K562 (cell line): ENCODE results near the gene PHLDB3. TPM values are rescaled to one million over a fixed set of nuclear protein-coding genes. Genes with fewer than 3 reads are reported as not detected.

Experiments
- ADNP ChIP-seq: fragments of 200-800 bp; sonication (Bioruptor generic); IDR thresholded peaks from 2 replicates; pipeline ENCODE4 v1.6.1; 2016; ENCODE audit warnings: missing genetic modification characterization, missing compliant biosample characterization
- ARID3A ChIP-seq: IDR thresholded peaks from 2 replicates; pipeline ENCODE4 v1.6.1; 2012; ENCODE audit warnings: low read depth, low read length, improper control_type of control experiment, borderline replicate concordance
- BRD4 ChIP-seq: fragments of 200-600 bp; sonication (generic); IDR thresholded peaks from 2 replicates; pipeline ENCODE4 v1.6.1; 2017; ENCODE audit warnings: inconsistent platforms
- CBFA2T3 ChIP-seq: fragments of 450-650 bp; IDR thresholded peaks from 2 replicates; pipeline ENCODE4 v1.6.1; 2017
- CBX3 ChIP-seq, 2 experiments: IDR thresholded peaks; 1 replicate in 1 of 2; 2 replicates in 1 of 2; pipeline ENCODE4 v1.6.1; 2012; ENCODE audit warnings: inconsistent platforms in 2 of 2, low read length in 2 of 2, borderline replicate concordance in 1 of 2, control low read depth in 1 of 2
- FOXK2 ChIP-seq, 2 experiments: fragments of 450-650 bp; IDR thresholded peaks in 1 of 2; conservative IDR thresholded peaks in 1 of 2; 2 replicates each; pipeline ENCODE4 v1.6.1; 2016; ENCODE audit warnings: low read depth in 2 of 2, mild to moderate bottlenecking in 1 of 2
- HLTF ChIP-seq: fragments of 450-650 bp; IDR thresholded peaks from 2 replicates; pipeline ENCODE4 v1.6.1; 2016
- KAT2B ChIP-seq: IDR thresholded peaks from one replicate; pipeline ENCODE4 v1.6.1; 2012; ENCODE audit warnings: low read depth, mild to moderate bottlenecking, control low read depth, inconsistent platforms, low read length, moderate library complexity
- MAFG ChIP-seq: fragments of 450-650 bp; conservative IDR thresholded peaks from 2 replicates; pipeline ENCODE4 v1.6.1; 2016; ENCODE audit warnings: missing genetic modification characterization, missing compliant biosample characterization
- MTF1 ChIP-seq: fragments of 250-450 bp; sonication (Bioruptor Pico); IDR thresholded peaks from 2 replicates; pipeline ENCODE4 v1.9.0; 2021; ENCODE audit warnings: moderate library complexity, mild to moderate bottlenecking, inconsistent platforms, borderline replicate concordance
- NBN ChIP-seq: fragments of 450-650 bp; IDR thresholded peaks from 2 replicates; pipeline ENCODE4 v1.6.1; 2016; ENCODE audit warnings: low read depth, mild to moderate bottlenecking
- NFATC3 ChIP-seq: fragments of 450-650 bp; IDR thresholded peaks from 2 replicates; pipeline ENCODE4 v1.6.1; 2017; ENCODE audit warnings: mild to moderate bottlenecking
- NR2F6 ChIP-seq: fragments of 450-650 bp; formaldehyde crosslinking; IDR thresholded peaks from 2 replicates; pipeline ENCODE4 v1.4.0; 2020; ENCODE audit warnings: mild to moderate bottlenecking
- POLR2A ChIP-seq: fragments of 450-650 bp; conservative IDR thresholded peaks from 2 replicates; pipeline ENCODE4 v1.6.1; 2016
- TCF3 ChIP-seq: sonication (generic); formaldehyde crosslinking; IDR thresholded peaks from 2 replicates; pipeline ENCODE4 v1.4.0; 2020; ENCODE audit warnings: mild to moderate bottlenecking, missing genetic modification reagents
- TOE1 ChIP-seq, 2 experiments: fragments of 450-650 bp in 1 of 2; sonication (generic) in 1 of 2; formaldehyde crosslinking in 1 of 2; IDR thresholded peaks; 2 replicates each; pipeline versions ENCODE4 v1.7.1 to v1.8.0; 2016 to 2022; ENCODE audit warnings: borderline replicate concordance in 2 of 2, mild to moderate bottlenecking in 2 of 2, antibody characterized with exemption in 1 of 2, inconsistent platforms in 1 of 2, low read depth in 1 of 2, missing genetic modification reagents in 1 of 2, moderate library complexity in 1 of 2
- ZBTB7A ChIP-seq: IDR thresholded peaks from 2 replicates; pipeline ENCODE4 v1.6.1; 2011; ENCODE audit warnings: low read depth, mild to moderate bottlenecking, low read length, moderate library complexity, borderline replicate concordance; ENCODE audit not compliant: control insufficient read depth
- ZNF165 ChIP-seq: fragments of 250-450 bp; sonication (Bioruptor Pico); IDR thresholded peaks from 2 replicates; pipeline ENCODE4 v1.4.0; 2020; ENCODE audit warnings: borderline replicate concordance
- ZNF239 ChIP-seq: fragments of 250-450 bp; sonication (Bioruptor Pico); IDR thresholded peaks from 2 replicates; pipeline ENCODE4 v1.4.0; 2020; ENCODE audit warnings: mild to moderate bottlenecking
- ZNF384 ChIP-seq: IDR thresholded peaks from 2 replicates; pipeline ENCODE4 v1.6.1; 2012; ENCODE audit warnings: low read depth, low read length, improper control_type of control experiment
- ZNF668 ChIP-seq: fragments of 250-450 bp; sonication (Bioruptor Pico); IDR thresholded peaks from 2 replicates; pipeline ENCODE4 v1.8.0; 2022; ENCODE audit warnings: mild to moderate bottlenecking, inconsistent platforms
- polyA plus RNA-seq, 8 experiments: library from polyadenylated mRNA; depleted of rRNA in 4 of 8; stranded (reverse) in 5 of 8; unstranded in 3 of 8; fragments of >200 nt; fragmentation: Nextera tagmentation in 2 of 8; fragmentation: Illumina TruSeq in 1 of 8; extraction: Ambion mirVana in 2 of 8; extraction: Trizol in 1 of 8; gene quantifications; 2 replicates each; pipeline versions ENCODE4 v1.2.1 to v1.2.3, GENCODE V29; 2011 to 2014; ENCODE audit warnings: inconsistent platforms in 1 of 8, missing spikeins in 1 of 8
- total RNA-seq, 7 experiments: library from RNA; depleted of rRNA in 6 of 7; stranded (reverse); fragments of >200 nt in 6 of 7; fragmentation: Illumina TruSeq in 2 of 7; extraction: Trizol in 2 of 7; gene quantifications; 2 replicates each; pipeline versions ENCODE4 v1.2.1 to v1.2.3, GENCODE V29; 2011 to 2021; ENCODE audit warnings: low replicate concordance in 1 of 7
- TF ChIP-seq, protein P1 (sequence below), 2 experiments: fragments of 450-650 bp; IDR thresholded peaks; 2 replicates each; pipeline ENCODE4 v1.6.1; 2018; ENCODE audit warnings: mild to moderate bottlenecking in 2 of 2, low read depth in 1 of 2; ENCODE audit not compliant: partially characterized antibody in 2 of 2
- TF ChIP-seq, protein P2 (sequence below): fragments of 250-450 bp; sonication (Bioruptor Pico); IDR thresholded peaks from 2 replicates; pipeline ENCODE4 v1.8.0; 2021; ENCODE audit warnings: mild to moderate bottlenecking, moderate library complexity

Gene PHLDB3
- total and polyA plus RNA-seq, 9 of the 15 experiments (the other 6 are each of a cell fraction or from before 2014, with no cell fraction given): 0.04 to 23.5 (median 3.9) TPM

GRCh38 chr19:43474986-43475705 is 29.4 kb downstream of the PHLDB3 start (continued):
- TF ChIP-seq FOXK2 (conservative IDR thresholded peaks at IDR 0.05 in 1 of 2, IDR thresholded peaks at IDR 0.05 in 1 of 2; ENCODE audit: low read depth in 2 of 2) (no peak), ZNF384 (no peak), CBX3 (IDR thresholded peaks at IDR 0.05; ENCODE audit: borderline replicate concordance in 1 of 2, low read length in 2 of 2) (peak in 1 of 2 experiments; percentile 47; a peak in 1 of 3 replicates), TCF3 (CRISPR knock-in tag) (no peak), NFATC3 (no peak), ZBTB7A (peak; percentile 57; the same call in 1 of the 2 replicates), BRD4 (no peak), HLTF (no peak), ZNF668 (CRISPR knock-in tag) (no peak), POLR2A (peak; percentile 86), ZNF165 (CRISPR knock-in tag) (no peak), TOE1 (IDR thresholded peaks at IDR 0.05; ENCODE audit: borderline replicate concordance) (no peak), TOE1 (CRISPR knock-in tag; IDR thresholded peaks at IDR 0.05; ENCODE audit: borderline replicate concordance, low read depth) (no peak), KAT2B (no peak), NR2F6 (CRISPR knock-in tag) (no peak), NBN (no peak), CBFA2T3 (no peak), MAFG (tag) (no peak), MTF1 (CRISPR knock-in tag) (no peak), ADNP (tag) (no peak), ZNF239 (CRISPR knock-in tag) (no peak), ARID3A (no peak)
- TF ChIP-seq, protein P1, sequence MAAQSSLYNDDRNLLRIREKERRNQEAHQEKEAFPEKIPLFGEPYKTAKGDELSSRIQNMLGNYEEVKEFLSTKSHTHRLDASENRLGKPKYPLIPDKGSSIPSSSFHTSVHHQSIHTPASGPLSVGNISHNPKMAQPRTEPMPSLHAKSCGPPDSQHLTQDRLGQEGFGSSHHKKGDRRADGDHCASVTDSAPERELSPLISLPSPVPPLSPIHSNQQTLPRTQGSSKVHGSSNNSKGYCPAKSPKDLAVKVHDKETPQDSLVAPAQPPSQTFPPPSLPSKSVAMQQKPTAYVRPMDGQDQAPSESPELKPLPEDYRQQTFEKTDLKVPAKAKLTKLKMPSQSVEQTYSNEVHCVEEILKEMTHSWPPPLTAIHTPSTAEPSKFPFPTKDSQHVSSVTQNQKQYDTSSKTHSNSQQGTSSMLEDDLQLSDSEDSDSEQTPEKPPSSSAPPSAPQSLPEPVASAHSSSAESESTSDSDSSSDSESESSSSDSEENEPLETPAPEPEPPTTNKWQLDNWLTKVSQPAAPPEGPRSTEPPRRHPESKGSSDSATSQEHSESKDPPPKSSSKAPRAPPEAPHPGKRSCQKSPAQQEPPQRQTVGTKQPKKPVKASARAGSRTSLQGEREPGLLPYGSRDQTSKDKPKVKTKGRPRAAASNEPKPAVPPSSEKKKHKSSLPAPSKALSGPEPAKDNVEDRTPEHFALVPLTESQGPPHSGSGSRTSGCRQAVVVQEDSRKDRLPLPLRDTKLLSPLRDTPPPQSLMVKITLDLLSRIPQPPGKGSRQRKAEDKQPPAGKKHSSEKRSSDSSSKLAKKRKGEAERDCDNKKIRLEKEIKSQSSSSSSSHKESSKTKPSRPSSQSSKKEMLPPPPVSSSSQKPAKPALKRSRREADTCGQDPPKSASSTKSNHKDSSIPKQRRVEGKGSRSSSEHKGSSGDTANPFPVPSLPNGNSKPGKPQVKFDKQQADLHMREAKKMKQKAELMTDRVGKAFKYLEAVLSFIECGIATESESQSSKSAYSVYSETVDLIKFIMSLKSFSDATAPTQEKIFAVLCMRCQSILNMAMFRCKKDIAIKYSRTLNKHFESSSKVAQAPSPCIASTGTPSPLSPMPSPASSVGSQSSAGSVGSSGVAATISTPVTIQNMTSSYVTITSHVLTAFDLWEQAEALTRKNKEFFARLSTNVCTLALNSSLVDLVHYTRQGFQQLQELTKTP (IDR thresholded peaks at IDR 0.05; ENCODE audit: low read depth in 1 of 2, partially characterized antibody in 2 of 2): no peak
- TF ChIP-seq, protein P2, sequence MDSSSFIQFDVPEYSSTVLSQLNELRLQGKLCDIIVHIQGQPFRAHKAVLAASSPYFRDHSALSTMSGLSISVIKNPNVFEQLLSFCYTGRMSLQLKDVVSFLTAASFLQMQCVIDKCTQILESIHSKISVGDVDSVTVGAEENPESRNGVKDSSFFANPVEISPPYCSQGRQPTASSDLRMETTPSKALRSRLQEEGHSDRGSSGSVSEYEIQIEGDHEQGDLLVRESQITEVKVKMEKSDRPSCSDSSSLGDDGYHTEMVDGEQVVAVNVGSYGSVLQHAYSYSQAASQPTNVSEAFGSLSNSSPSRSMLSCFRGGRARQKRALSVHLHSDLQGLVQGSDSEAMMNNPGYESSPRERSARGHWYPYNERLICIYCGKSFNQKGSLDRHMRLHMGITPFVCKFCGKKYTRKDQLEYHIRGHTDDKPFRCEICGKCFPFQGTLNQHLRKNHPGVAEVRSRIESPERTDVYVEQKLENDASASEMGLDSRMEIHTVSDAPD (CRISPR knock-in tag): no peak
